Neuronal stem cell (in vitro differentiated cells): Measurements from ENCODE around the gene MBIP.
A peak's percentile ranks its signal among the peaks of the same experiment; 100 is the strongest.

Source experiments
- DNase-seq: peaks from one replicate; pipeline ENCODE4 v3.0.0-alpha.2; 2013; ENCODE audit warnings: low spot score
- H2AFZ ChIP-seq: one replicate; pipeline ENCODE4 v1.6.1; 2013; ENCODE audit warnings: mild to moderate bottlenecking, low read length, inconsistent platforms
- H2AK5ac ChIP-seq: 2 replicates; pipeline ENCODE4 v1.6.1; 2013; ENCODE audit warnings: low read depth, mild to moderate bottlenecking, inconsistent platforms, low read length, moderate library complexity, mixed read lengths
- H2BK120ac ChIP-seq: 2 replicates; pipeline ENCODE4 v1.6.1; 2013; ENCODE audit warnings: low read depth, mild to moderate bottlenecking, inconsistent platforms, low read length, moderate library complexity, mixed read lengths
- H2BK12ac ChIP-seq: one replicate; pipeline ENCODE4 v1.6.1; 2013; ENCODE audit warnings: low read length, inconsistent platforms
- H2BK15ac ChIP-seq: 2 replicates; pipeline ENCODE4 v1.6.1; 2013; ENCODE audit warnings: mild to moderate bottlenecking, low read length, inconsistent platforms, mixed read lengths
- H2BK5ac ChIP-seq: one replicate; pipeline ENCODE4 v1.6.1; 2013; ENCODE audit warnings: inconsistent platforms, mild to moderate bottlenecking, low read length, moderate library complexity
- H3K14ac ChIP-seq: one replicate; pipeline ENCODE4 v1.6.1; 2013; ENCODE audit warnings: low read length, inconsistent platforms
- H3K18ac ChIP-seq: 2 replicates; pipeline ENCODE4 v1.6.1; 2013; ENCODE audit warnings: low read length, inconsistent platforms
- H3K23ac ChIP-seq: 2 replicates; pipeline ENCODE4 v1.6.1; 2013; ENCODE audit warnings: low read depth, mild to moderate bottlenecking, mixed read lengths, low read length, inconsistent platforms; ENCODE audit not compliant: poor library complexity
- H3K27ac ChIP-seq: replicated peaks from 3 replicates; pipeline ENCODE4 v1.5.1; 2013; ENCODE audit warnings: low read length, inconsistent platforms
- H3K27me3 ChIP-seq, 3 experiments: 2 replicates each; pipeline ENCODE4 v1.6.1; 2013; ENCODE audit warnings: low read length in 3 of 3, mild to moderate bottlenecking in 2 of 3, inconsistent platforms in 1 of 3, low read depth in 1 of 3, mixed read lengths in 1 of 3, moderate library complexity in 1 of 3; ENCODE audit not compliant: control insufficient read depth in 3 of 3, insufficient read depth in 3 of 3
- H3K36me3 ChIP-seq, 2 donors: replicated peaks in 1 of 2; 2 replicates each; pipeline ENCODE4 v1.6.1; 2013; ENCODE audit warnings: low read length in 2 of 2; ENCODE audit not compliant: control insufficient read depth in 2 of 2, insufficient read depth in 2 of 2
- H3K4ac ChIP-seq: 2 replicates; pipeline ENCODE4 v1.6.1; 2013; ENCODE audit warnings: inconsistent platforms, mild to moderate bottlenecking, low read length, moderate library complexity
- H3K4me1 ChIP-seq, 2 donors: 1 replicate in 1 of 2; 2 replicates in 1 of 2; pipeline ENCODE4 v1.6.1; 2013; ENCODE audit warnings: low read length in 2 of 2, low read depth in 1 of 2; ENCODE audit not compliant: control insufficient read depth in 2 of 2, insufficient read depth in 1 of 2
- H3K4me2 ChIP-seq: one replicate; pipeline ENCODE4 v1.6.1; 2013; ENCODE audit warnings: mild to moderate bottlenecking, low read length, inconsistent platforms; ENCODE audit not compliant: insufficient read depth, poor library complexity, severe bottlenecking
- H3K4me3 ChIP-seq, 2 donors: 2 replicates each; pipeline ENCODE4 v1.5.1; 2013; ENCODE audit warnings: low read length in 2 of 2, mild to moderate bottlenecking in 2 of 2, inconsistent platforms in 1 of 2, moderate library complexity in 1 of 2
- H3K79me1 ChIP-seq: one replicate; pipeline ENCODE4 v1.6.1; 2013; ENCODE audit warnings: low read depth, mild to moderate bottlenecking, inconsistent platforms, low read length, moderate library complexity
- H3K9ac ChIP-seq: one replicate; pipeline ENCODE4 v1.6.1; 2013; ENCODE audit warnings: mild to moderate bottlenecking, low read depth, low read length, inconsistent platforms; ENCODE audit not compliant: poor library complexity
- H3K9me3 ChIP-seq, 2 donors: replicated peaks in 1 of 2; 2 replicates each; pipeline versions ENCODE3 to v1.6.1; 2013; ENCODE audit warnings: low read length in 2 of 2, mild to moderate bottlenecking in 2 of 2, inconsistent platforms in 1 of 2, low read depth in 1 of 2, mixed read lengths in 1 of 2, moderate library complexity in 1 of 2; ENCODE audit not compliant: control insufficient read depth in 2 of 2, insufficient read depth in 1 of 2
- H4K8ac ChIP-seq: one replicate; pipeline ENCODE4 v1.6.1; 2013; ENCODE audit warnings: low read depth, mild to moderate bottlenecking, inconsistent platforms, low read length, moderate library complexity
- H4K91ac ChIP-seq: one replicate; pipeline ENCODE4 v1.6.1; 2013; ENCODE audit warnings: low read length, low read depth, mild to moderate bottlenecking, inconsistent platforms; ENCODE audit not compliant: poor library complexity
- WGBS, 2 donors: extraction: QIAGEN DNeasy Blood & Tissue Kit; methylation state at CpG; one replicate each; pipeline ENCODE4 v1.1.7; 2013; ENCODE audit warnings: missing lambda C conversion rate in 2 of 2, mixed read lengths in 1 of 2; ENCODE audit not compliant: insufficient read length in 2 of 2, insufficient replicate concordance in 1 of 2; ENCODE audit errors: extremely low coverage in 2 of 2; 5-methylcytosine and 5-hydroxymethylcytosine counted together

MBIP gene

DNA sequence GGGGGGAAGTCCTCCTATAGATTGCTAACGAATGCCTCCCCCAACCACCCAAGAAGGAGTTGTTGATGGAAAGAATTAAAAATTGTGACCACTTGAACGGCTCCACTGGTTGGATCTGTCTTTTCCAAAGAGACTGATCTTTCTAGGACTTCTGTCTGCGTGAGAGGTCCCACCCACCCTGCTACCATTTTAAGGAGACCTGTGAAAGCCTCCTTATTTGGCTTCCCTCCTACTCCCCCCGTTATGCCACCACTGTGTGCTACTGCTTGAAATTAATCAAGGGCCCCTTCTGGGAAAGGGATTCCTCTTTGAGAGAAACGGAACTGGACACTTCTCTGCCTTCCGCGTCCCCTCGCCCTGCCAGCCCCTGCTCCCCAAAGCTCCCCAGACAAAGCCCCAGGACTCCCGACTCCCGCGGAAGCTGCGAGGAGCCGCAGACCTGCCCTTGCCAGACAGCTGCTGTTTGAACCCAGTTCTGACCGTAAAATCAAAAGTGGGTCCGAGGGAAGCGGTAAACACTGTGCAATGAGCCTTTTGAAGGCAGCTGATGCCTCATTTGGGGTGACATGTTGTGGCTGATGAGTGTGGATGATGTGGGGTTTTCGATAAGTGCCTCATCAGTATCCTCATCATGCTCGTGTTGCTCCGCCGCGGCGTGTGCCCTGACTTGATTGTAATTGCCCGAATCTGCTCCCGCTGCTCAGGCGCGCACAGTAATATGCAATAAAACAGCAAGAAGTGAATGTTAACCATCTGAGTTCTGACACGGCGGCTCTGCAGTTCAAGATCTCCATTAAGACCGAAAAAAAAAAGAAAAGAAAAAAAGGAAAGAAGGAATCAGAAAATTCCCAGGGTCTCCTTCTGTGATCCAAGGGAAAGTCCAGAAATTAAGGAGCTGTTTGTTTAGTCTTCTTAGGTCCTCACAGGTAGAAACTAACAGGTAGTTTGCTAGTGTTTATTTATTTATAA, 48.2 kb downstream of the MBIP start:
- no peaks in the 10 kb centered on the region for H3K79me1 ChIP-seq
- H2AFZ ChIP-seq, result no peak overlapping the region
- H3K23ac ChIP-seq, result no peak overlapping the region
- H2BK12ac ChIP-seq, result no peak overlapping the region
- DNase-seq, result no peak
- H3K14ac ChIP-seq, result no peak overlapping the region
- H4K8ac ChIP-seq, result no peak overlapping the region
- H3K27me3 ChIP-seq, result peaks cover 0 to 97% (median 0%) of the 10 kb centered on the region in 3 experiments
- no peak overlapping the region for H3K4ac ChIP-seq
- peak overlapping the region; percentile 43 for H2BK5ac ChIP-seq
- no peak overlapping the region for H3K4me3 ChIP-seq
- no peak overlapping the region for H3K9ac ChIP-seq
- H2BK15ac ChIP-seq, result peak overlapping the region; percentile 8
- H3K27ac ChIP-seq, result no peak overlapping the region
- H3K18ac ChIP-seq, result peak overlapping the region; percentile 84
- H2AK5ac ChIP-seq, result no peak overlapping the region
- no peaks in the 10 kb centered on the region for H3K36me3 ChIP-seq
- H3K4me1 ChIP-seq, result peaks cover 11 to 39% of the 10 kb centered on the region in 2 donors
- WGBS, 2 donors, result no CpG with 5 or more reads among the region's 29 CpGs
- H2BK120ac ChIP-seq, result peak overlapping the region; percentile 78
- H3K4me2 ChIP-seq, result no peak overlapping the region
- H3K9me3 ChIP-seq, result no peaks in the 10 kb centered on the region
- H4K91ac ChIP-seq, result no peak overlapping the region

DNA sequence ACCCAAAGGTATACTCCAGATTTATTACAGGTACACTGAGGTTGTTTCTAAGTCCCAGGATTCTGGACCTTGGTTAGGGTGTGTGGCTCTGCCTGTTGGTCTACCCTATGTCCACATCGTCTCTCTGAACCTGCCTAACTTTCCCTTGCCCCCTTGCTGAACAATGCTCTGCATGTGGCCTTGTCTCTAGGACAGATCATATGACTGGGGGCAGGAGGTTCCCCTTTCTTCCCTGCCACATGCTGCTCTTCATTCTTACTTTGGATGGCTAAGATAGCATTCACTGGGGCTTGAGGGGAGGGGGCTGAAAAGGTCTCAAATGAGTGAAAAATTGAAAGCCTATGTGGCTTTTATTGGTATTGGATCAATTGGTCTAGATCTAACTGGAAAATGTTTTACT, 49.2 kb downstream of the MBIP start:
- no peak overlapping the region for H2BK12ac ChIP-seq
- no peak overlapping the region for H2BK15ac ChIP-seq
- no peak overlapping the region for H3K27ac ChIP-seq
- no peak overlapping the region for H3K4me2 ChIP-seq
- no peak overlapping the region for H2BK120ac ChIP-seq
- no peak overlapping the region for H2BK5ac ChIP-seq
- peak overlapping the region; percentile 72 for H3K18ac ChIP-seq
- no peak overlapping the region for H3K23ac ChIP-seq
- no peak overlapping the region for H3K4me3 ChIP-seq
- no peak overlapping the region for H3K4ac ChIP-seq
- no peak overlapping the region for H4K91ac ChIP-seq
- H3K14ac ChIP-seq, result no peak overlapping the region
- H3K27me3 ChIP-seq, result peaks cover 0 to 96% (median 0%) of the 10 kb centered on the region in 3 experiments
- H2AFZ ChIP-seq, result no peak overlapping the region
- peaks cover 11 to 37% of the 10 kb centered on the region in 2 donors for H3K4me1 ChIP-seq
- no peak overlapping the region for H3K9ac ChIP-seq
- no peaks in the 10 kb centered on the region for H3K79me1 ChIP-seq
- no peak overlapping the region for H4K8ac ChIP-seq
- H2AK5ac ChIP-seq, result no peak overlapping the region
- no peaks in the 10 kb centered on the region for H3K9me3 ChIP-seq
- WGBS, 2 donors, result no CpG with 5 or more reads among the region's 1 CpG
- DNase-seq, result no peak
- H3K36me3 ChIP-seq, result no peaks in the 10 kb centered on the region

DNA sequence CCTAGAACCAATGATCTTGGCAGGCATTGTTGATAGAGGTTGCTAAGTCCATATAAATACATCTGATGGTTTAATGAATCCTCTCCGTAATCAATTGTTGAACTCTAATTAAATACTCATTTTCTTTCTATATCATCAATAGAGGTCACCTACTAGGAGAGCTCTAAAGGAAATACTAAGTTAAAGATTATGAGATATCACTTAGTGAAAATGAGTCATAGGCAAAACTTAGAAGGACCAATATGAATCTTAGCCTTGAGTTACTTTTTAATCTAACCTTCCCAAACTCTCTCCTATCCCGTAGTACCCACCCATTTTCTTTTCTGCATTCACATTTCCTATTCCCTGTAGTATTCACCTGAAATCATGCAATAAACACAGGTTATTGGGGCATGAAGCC, 50.2 kb downstream of the MBIP start:
- no peak for DNase-seq
- Histone ChIP-seq H3K27me3 (peaks cover 0 to 97% (median 0%) of the 10 kb centered on the region in 3 experiments), H3K4me2 (no peak overlapping the region), H3K14ac (no peak overlapping the region), H2BK12ac (no peak overlapping the region), H3K36me3 (no peaks in the 10 kb centered on the region), H2BK5ac (no peak overlapping the region), H3K27ac (no peak overlapping the region), H4K91ac (no peak overlapping the region), H2AFZ (no peak overlapping the region), H3K9ac (no peak overlapping the region), H2BK15ac (no peak overlapping the region), H3K4ac (no peak overlapping the region), H3K79me1 (no peaks in the 10 kb centered on the region), H2AK5ac (no peak overlapping the region), H2BK120ac (no peak overlapping the region), H3K4me3 (no peak overlapping the region), H3K9me3 (no peaks in the 10 kb centered on the region), H4K8ac (no peak overlapping the region), H3K23ac (no peak overlapping the region), H3K4me1 (peaks cover 8 to 32% of the 10 kb centered on the region in 2 donors), H3K18ac (no peak overlapping the region)
- 100% methylated on average over 1 of the region's 2 CpGs; no CpG with 5 or more reads in 1 of the 2 donors for WGBS, 2 donors

DNA sequence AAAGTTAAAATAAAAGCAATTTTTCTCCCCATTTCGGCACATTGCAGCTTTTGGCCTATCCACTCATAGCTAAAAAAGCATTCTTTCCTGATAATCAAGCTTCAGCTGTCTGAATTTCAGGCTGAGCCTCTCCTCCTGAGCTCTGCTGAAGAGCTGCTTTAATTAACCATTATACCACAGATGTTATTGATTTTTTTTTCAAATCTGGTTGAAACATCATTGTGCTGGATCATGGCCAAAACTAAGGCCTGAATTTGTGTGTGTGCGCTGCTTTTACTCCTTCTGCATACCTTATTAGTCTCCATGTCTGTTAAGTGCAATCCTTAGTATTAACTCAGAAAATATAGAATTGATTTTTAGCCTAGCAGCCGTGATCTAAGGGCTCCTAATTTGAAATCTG, 52.3 kb downstream of the MBIP start:
- no peak overlapping the region for H2BK15ac ChIP-seq
- peaks cover 8 to 27% of the 10 kb centered on the region in 2 donors for H3K4me1 ChIP-seq
- no CpG with 5 or more reads among the region's 3 CpGs for WGBS, 2 donors
- no peak overlapping the region for H3K4ac ChIP-seq
- H3K4me3 ChIP-seq, result no peak overlapping the region
- H3K14ac ChIP-seq, result no peak overlapping the region
- H2AK5ac ChIP-seq, result no peak overlapping the region
- H3K27me3 ChIP-seq, result peaks cover 0 to 99% (median 0%) of the 10 kb centered on the region in 3 experiments
- H2AFZ ChIP-seq, result no peak overlapping the region
- no peaks in the 10 kb centered on the region for H3K9me3 ChIP-seq
- no peak overlapping the region for H3K4me2 ChIP-seq
- H2BK12ac ChIP-seq, result no peak overlapping the region
- no peaks in the 10 kb centered on the region for H3K36me3 ChIP-seq
- no peaks in the 10 kb centered on the region for H3K79me1 ChIP-seq
- H3K23ac ChIP-seq, result no peak overlapping the region
- no peak overlapping the region for H2BK120ac ChIP-seq
- no peak overlapping the region for H2BK5ac ChIP-seq
- no peak overlapping the region for H4K8ac ChIP-seq
- H3K27ac ChIP-seq, result no peak overlapping the region
- no peak for DNase-seq
- no peak overlapping the region for H3K9ac ChIP-seq
- H3K18ac ChIP-seq, result no peak overlapping the region
- H4K91ac ChIP-seq, result no peak overlapping the region
